Right atrium auricular region (tissue), 2 donors: ENCODE data around the gene INSM1. TPM values are rescaled to one million over a fixed set of nuclear protein-coding genes. Genes with fewer than 3 reads are reported as not detected.

Source experiments
- DNase-seq: peaks from one replicate; pipeline ENCODE4 v3.0.0-alpha.2; 2019; ENCODE audit warnings: low spot score
- H3K27ac ChIP-seq, 2 donors: fragments of 200-600 bp; sonication (generic); 1 replicate in 1 of 2; 2 replicates in 1 of 2; pipeline ENCODE4 v1.5.1; 2016 to 2019
- H3K27me3 ChIP-seq, 2 donors: fragments of 200-600 bp; sonication (generic); one replicate each; pipeline versions ENCODE4 v1.5.1 to v1.6.0; 2017 to 2019
- H3K36me3 ChIP-seq: fragments of 200-600 bp; sonication (generic); one replicate; pipeline ENCODE4 v1.5.1; 2016
- H3K4me1 ChIP-seq, 2 donors: fragments of 200-600 bp; sonication (generic); one replicate each; pipeline versions ENCODE4 v1.5.1 to v1.6.0; 2017 to 2019
- H3K4me3 ChIP-seq, 2 donors: fragments of 200-600 bp; sonication (generic); 1 replicate in 1 of 2; 2 replicates in 1 of 2; pipeline ENCODE4 v1.5.1; 2017 to 2019; ENCODE audit warnings: mild to moderate bottlenecking in 1 of 2, moderate library complexity in 1 of 2
- H3K9me3 ChIP-seq, 2 donors: fragments of 200-600 bp; sonication (generic); one replicate each; pipeline ENCODE4 v1.5.1; 2019
- CTCF ChIP-seq, 2 donors: fragments of 200-600 bp; sonication (generic); IDR thresholded peaks; one replicate each; pipeline ENCODE4 v1.5.1; 2019; ENCODE audit warnings: antibody characterized with exemption in 2 of 2
- total RNA-seq, 2 donors: library from RNA; depleted of rRNA; stranded (reverse); fragments of >200 nt; gene quantifications; one replicate each; pipeline ENCODE4 v1.1.0, GENCODE V29; 2016

The INSM1 gene, protein sequence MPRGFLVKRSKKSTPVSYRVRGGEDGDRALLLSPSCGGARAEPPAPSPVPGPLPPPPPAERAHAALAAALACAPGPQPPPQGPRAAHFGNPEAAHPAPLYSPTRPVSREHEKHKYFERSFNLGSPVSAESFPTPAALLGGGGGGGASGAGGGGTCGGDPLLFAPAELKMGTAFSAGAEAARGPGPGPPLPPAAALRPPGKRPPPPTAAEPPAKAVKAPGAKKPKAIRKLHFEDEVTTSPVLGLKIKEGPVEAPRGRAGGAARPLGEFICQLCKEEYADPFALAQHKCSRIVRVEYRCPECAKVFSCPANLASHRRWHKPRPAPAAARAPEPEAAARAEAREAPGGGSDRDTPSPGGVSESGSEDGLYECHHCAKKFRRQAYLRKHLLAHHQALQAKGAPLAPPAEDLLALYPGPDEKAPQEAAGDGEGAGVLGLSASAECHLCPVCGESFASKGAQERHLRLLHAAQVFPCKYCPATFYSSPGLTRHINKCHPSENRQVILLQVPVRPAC
- total RNA-seq, result not detected

GRCh38 chr20:20367575-20368417 is at the start of gene INSM1:
TSS of gene INSM1 (plus strand) at chr20:20368104. CDS start at chr20:20368268, 164 bp downstream.
- no peaks in the 10 kb centered on the region for H3K36me3 ChIP-seq
- H3K9me3 ChIP-seq, result no peaks in the 10 kb centered on the region
- H3K27ac ChIP-seq, result no peak within 1 kb of the TSS
- H3K4me3 ChIP-seq, result peak within 1 kb of the TSS; percentile 11 to 39
- H3K27me3 ChIP-seq, result peaks cover 48 to 62% of the 10 kb centered on the region in 2 donors
- TF ChIP-seq CTCF (IDR thresholded peaks at IDR 0.05), result no peak
- peaks cover 0 to 35% of the 10 kb centered on the region in 2 donors for H3K4me1 ChIP-seq
- no peak for DNase-seq

GRCh38 chr20:20318365-20319161 is 49.3 kb upstream of the INSM1 start:
- no peak for DNase-seq
- no peaks in the 10 kb centered on the region for H3K36me3 ChIP-seq
- no peak for TF ChIP-seq CTCF (IDR thresholded peaks at IDR 0.05)
- H3K4me3 ChIP-seq, result no peak overlapping the region
- H3K27ac ChIP-seq, result no peak overlapping the region
- H3K9me3 ChIP-seq, result no peaks in the 10 kb centered on the region
- H3K27me3 ChIP-seq, result no peaks in the 10 kb centered on the region
- H3K4me1 ChIP-seq, result no peaks in the 10 kb centered on the region

GRCh38 chr20:20321134-20321533 is 46.8 kb upstream of the INSM1 start:
- Histone ChIP-seq H3K27ac (no peak overlapping the region), H3K27me3 (no peaks in the 10 kb centered on the region), H3K9me3 (no peaks in the 10 kb centered on the region), H3K36me3 (no peaks in the 10 kb centered on the region), H3K4me1 (no peaks in the 10 kb centered on the region), H3K4me3 (no peak overlapping the region)
- no peak for TF ChIP-seq CTCF (IDR thresholded peaks at IDR 0.05)
- no peak for DNase-seq

- H3K4me3 ChIP-seq, result no peak overlapping the region
- no peaks in the 10 kb centered on the region for H3K27me3 ChIP-seq
- H3K9me3 ChIP-seq, result no peaks in the 10 kb centered on the region
- H3K36me3 ChIP-seq, result no peaks in the 10 kb centered on the region
- DNase-seq, result no peak
- H3K4me1 ChIP-seq, result no peaks in the 10 kb centered on the region
- no peak for TF ChIP-seq CTCF (IDR thresholded peaks at IDR 0.05)
- H3K27ac ChIP-seq, result no peak overlapping the region
Observed at GRCh38 chr20:20321917-20322316, 46.0 kb upstream of the INSM1 start.

- no peak overlapping the region for H3K4me3 ChIP-seq
- no peaks in the 10 kb centered on the region for H3K9me3 ChIP-seq
Observed at GRCh38 chr20:20322912-20323311, 45.0 kb upstream of the INSM1 start.

More at GRCh38 chr20:20322912-20323311, 45.0 kb upstream of the INSM1 start:
- Histone ChIP-seq H3K36me3 (no peaks in the 10 kb centered on the region), H3K27me3 (no peaks in the 10 kb centered on the region), H3K27ac (no peak overlapping the region), H3K4me1 (no peaks in the 10 kb centered on the region)
- TF ChIP-seq CTCF (IDR thresholded peaks at IDR 0.05), result no peak
- DNase-seq, result no peak
